HUES64 (cell line): ENCODE results near the gene BIVM.

Experiments used
- H3K27ac ChIP-seq: 2 replicates; pipeline ENCODE4 v1.7.0; 2013; ENCODE audit warnings: low read depth, low read length, inconsistent platforms
- H3K27me3 ChIP-seq: 2 replicates; pipeline ENCODE4 v1.6.1; 2013; ENCODE audit warnings: mild to moderate bottlenecking, low read length; ENCODE audit not compliant: insufficient read depth
- H3K36me3 ChIP-seq: 2 replicates; pipeline ENCODE4 v1.6.1; 2013; ENCODE audit warnings: mild to moderate bottlenecking, low read length; ENCODE audit not compliant: insufficient read depth
- H3K4me1 ChIP-seq: 2 replicates; pipeline ENCODE4 v1.6.1; 2013; ENCODE audit warnings: mild to moderate bottlenecking, low read length, moderate library complexity; ENCODE audit not compliant: insufficient read depth
- H3K4me3 ChIP-seq: 2 replicates; pipeline ENCODE4 v1.5.1; 2013; ENCODE audit warnings: mild to moderate bottlenecking, low read length, moderate library complexity
- H3K9ac ChIP-seq: 2 replicates; pipeline ENCODE4 v1.6.1; 2013; ENCODE audit warnings: mild to moderate bottlenecking, low read depth, low read length
- H3K9me3 ChIP-seq: 2 replicates; pipeline ENCODE4 v1.6.1; 2013; ENCODE audit warnings: low read depth, low read length; ENCODE audit not compliant: insufficient read depth
- WGBS: fragments of 150-250, 120-280 bp; methylation state at CpG from one replicate; pipeline ENCODE4 v1.1.7; 2013; ENCODE audit warnings: missing lambda C conversion rate; 5-methylcytosine and 5-hydroxymethylcytosine counted together

BIVM gene

GRCh38 chr13:102788683-102789082, 10.2 kb upstream of the BIVM start:
- Histone ChIP-seq H3K9me3 (no peaks in the 10 kb centered on the region), H3K4me3 (no peak overlapping the region), H3K4me1 (peaks cover 14% of the 10 kb centered on the region; the same call in 1 of the 2 replicates), H3K36me3 (peaks cover 44% of the 10 kb centered on the region), H3K27ac (no peak overlapping the region), H3K27me3 (no peaks in the 10 kb centered on the region), H3K9ac (no peak overlapping the region)
- WGBS, result 97% methylated on average over 8 of the region's 8 CpGs

GRCh38 chr13:102792396-102792795, 6.5 kb upstream of the BIVM start:
- Histone ChIP-seq H3K9ac (no peak overlapping the region), H3K4me3 (no peak overlapping the region), H3K4me1 (peaks cover 13% of the 10 kb centered on the region), H3K36me3 (peaks cover 32% of the 10 kb centered on the region), H3K9me3 (no peaks in the 10 kb centered on the region), H3K27me3 (no peaks in the 10 kb centered on the region; the same call in 1 of the 2 replicates), H3K27ac (no peak overlapping the region)
- WGBS, result 87% methylated on average over 1 of the region's 1 CpG

- H3K9me3 ChIP-seq, result no peaks in the 10 kb centered on the region
- 47% methylated on average over 7 of the region's 9 CpGs for WGBS
- peaks cover 21% of the 10 kb centered on the region for H3K36me3 ChIP-seq
- peaks cover 17% of the 10 kb centered on the region for H3K4me1 ChIP-seq
- H3K27ac ChIP-seq, result peak overlapping the region; percentile 68; the same call in 1 of the 2 replicates
- peaks cover 13% of the 10 kb centered on the region for H3K27me3 ChIP-seq
- peak overlapping the region; percentile 24; the same call in 1 of the 2 replicates for H3K9ac ChIP-seq
- H3K4me3 ChIP-seq, result peak overlapping the region; percentile 1; the same call in 1 of the 2 replicates
Measured at GRCh38 chr13:102793611-102794355, 5.1 kb upstream of the BIVM start.

- WGBS, result under 1% methylated on average over 67 of the region's 69 CpGs
- no peak overlapping the region for H3K27ac ChIP-seq
- no peaks in the 10 kb centered on the region for H3K9me3 ChIP-seq
- no peaks in the 10 kb centered on the region for H3K36me3 ChIP-seq
- peak overlapping the region; percentile 87 for H3K4me3 ChIP-seq
- H3K27me3 ChIP-seq, result peaks cover 41% of the 10 kb centered on the region
- peaks cover 9% of the 10 kb centered on the region; the same call in 1 of the 2 replicates for H3K4me1 ChIP-seq
- H3K9ac ChIP-seq, result 0 out of 2 replicates have a peak overlapping the region, but pooled peaks have one; percentile 37
Measured at GRCh38 chr13:102799426-102800144, 666 bp downstream of the BIVM start.

GRCh38 chr13:102800145-102801041, 1.5 kb downstream of the BIVM start:
- Histone ChIP-seq H3K27me3 (peaks cover 41% of the 10 kb centered on the region), H3K9me3 (no peaks in the 10 kb centered on the region), H3K4me3 (peak overlapping the region; percentile 87), H3K9ac (peak overlapping the region; percentile 48), H3K4me1 (0 out of 2 replicates have a peak, but pooled peaks cover 8% of the 10 kb centered on the region), H3K27ac (no peak overlapping the region), H3K36me3 (no peaks in the 10 kb centered on the region)
- WGBS, result 2% methylated on average over 79 of the region's 81 CpGs

DNA sequence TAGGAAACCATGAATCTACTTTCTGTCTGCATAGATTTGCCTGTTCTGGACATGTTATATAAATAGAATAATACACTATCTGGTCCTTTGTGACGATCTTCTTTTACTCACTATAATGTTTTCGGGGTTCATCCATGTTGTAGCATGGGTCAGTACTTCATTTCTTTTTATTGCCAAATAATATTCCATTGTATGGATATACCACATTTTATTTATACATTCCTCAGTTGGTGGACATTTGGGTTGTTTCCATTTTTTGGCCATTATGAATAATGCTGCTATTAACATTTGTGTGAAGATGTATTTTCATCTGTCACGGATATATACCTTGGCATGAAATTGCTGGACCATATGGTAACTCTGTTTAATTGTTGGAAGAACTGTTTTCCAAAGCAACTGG, 6.8 kb downstream of the BIVM start:
- WGBS, result 70% methylated on average over 2 of the region's 3 CpGs
- Histone ChIP-seq H3K4me1 (0 out of 2 replicates have a peak, but pooled peaks cover 4% of the 10 kb centered on the region), H3K27me3 (peaks cover 11% of the 10 kb centered on the region), H3K9me3 (no peaks in the 10 kb centered on the region), H3K9ac (no peak overlapping the region), H3K4me3 (no peak overlapping the region), H3K36me3 (no peaks in the 10 kb centered on the region), H3K27ac (no peak overlapping the region)

GRCh38 chr13:102807699-102808098, 8.8 kb downstream of the BIVM start:
- no peaks in the 10 kb centered on the region; the same call in 1 of the 2 replicates for H3K36me3 ChIP-seq
- H3K9ac ChIP-seq, result no peak overlapping the region
- H3K27me3 ChIP-seq, result no peaks in the 10 kb centered on the region
- no peak overlapping the region for H3K4me3 ChIP-seq
- WGBS, result 92% methylated on average over 1 of the region's 3 CpGs
- peaks cover under 1% of the 10 kb centered on the region; the same call in 1 of the 2 replicates for H3K4me1 ChIP-seq
- 0 out of 2 replicates have a peak, but pooled peaks cover 2% of the 10 kb centered on the region for H3K9me3 ChIP-seq
- no peak overlapping the region for H3K27ac ChIP-seq

GRCh38 chr13:102812611-102813287, 13.8 kb downstream of the BIVM start:
- Histone ChIP-seq H3K9ac (no peak overlapping the region), H3K4me3 (no peak overlapping the region), H3K9me3 (0 out of 2 replicates have a peak, but pooled peaks cover 2% of the 10 kb centered on the region), H3K27ac (no peak overlapping the region), H3K36me3 (no peaks in the 10 kb centered on the region; the same call in 1 of the 2 replicates), H3K4me1 (peaks cover 4% of the 10 kb centered on the region; the same call in 1 of the 2 replicates), H3K27me3 (no peaks in the 10 kb centered on the region)

GRCh38 chr13:102814025-102814607, 15.2 kb downstream of the BIVM start:
- Histone ChIP-seq H3K27ac (no peak overlapping the region), H3K9me3 (0 out of 2 replicates have a peak, but pooled peaks cover 2% of the 10 kb centered on the region), H3K4me1 (peaks cover 4% of the 10 kb centered on the region; the same call in 1 of the 2 replicates), H3K4me3 (no peak overlapping the region), H3K27me3 (no peaks in the 10 kb centered on the region), H3K36me3 (no peaks in the 10 kb centered on the region; the same call in 1 of the 2 replicates), H3K9ac (no peak overlapping the region)
- whole genome bisulfite sequencing, result 95% methylated on average over 7 of the region's 7 CpGs

DNA sequence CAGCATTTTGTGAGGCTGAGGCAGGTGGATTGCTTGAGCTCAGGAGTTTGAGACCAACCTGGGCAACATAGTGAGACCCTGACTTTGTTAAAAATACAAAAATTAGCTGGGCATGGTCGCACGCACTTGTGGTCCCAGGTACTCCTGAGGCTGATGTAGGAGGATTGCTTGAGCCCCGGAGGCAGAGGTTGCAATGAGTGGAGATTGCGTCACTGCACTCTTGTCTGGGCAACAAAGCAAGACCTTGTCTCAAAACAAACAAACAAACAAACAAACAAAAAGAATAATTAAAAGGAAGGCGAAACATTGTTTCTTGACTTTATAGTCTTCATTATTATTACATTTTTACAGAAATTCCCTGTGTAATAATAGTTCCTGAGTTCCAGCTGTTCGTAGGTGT, 15.9 kb downstream of the BIVM start:
- no peaks in the 10 kb centered on the region; the same call in 1 of the 2 replicates for H3K36me3 ChIP-seq
- no peaks in the 10 kb centered on the region for H3K27me3 ChIP-seq
- no peak overlapping the region for H3K4me3 ChIP-seq
- no peak overlapping the region for H3K27ac ChIP-seq
- H3K4me1 ChIP-seq, result peaks cover 4% of the 10 kb centered on the region; the same call in 1 of the 2 replicates
- H3K9me3 ChIP-seq, result 0 out of 2 replicates have a peak, but pooled peaks cover 2% of the 10 kb centered on the region
- H3K9ac ChIP-seq, result no peak overlapping the region
- 75% methylated on average over 4 of the region's 6 CpGs for WGBS
